GOT3 (cell line): ENCODE results near the gene IFI35.
A peak's percentile ranks its signal among the peaks of the same experiment; 100 is the strongest.
"Not testable (repeated sequence)": the region's sequence is repeated elsewhere in the genome, so short reads cannot be mapped to it uniquely, and the experiment has no call there.

Experiments used
- DNase-seq: peaks from one replicate; lab custom pipeline; 2025; ENCODE audit warnings: mixed read lengths; lab: John Stamatoyannopoulos, UW

The IFI35 gene

GRCh38 chr17:43024407-43025289, 18.1 kb downstream of the IFI35 start, which contains the start of gene RND2:
RND2 (plus strand) TSS chr17:43025231; CDS start chr17:43025348, 117 bp downstream.
- peak; percentile 73 for DNase-seq

- DNase-seq: no peak
Measured at GRCh38 chr17:43025290-43025657, 18.7 kb downstream of the IFI35 start.

- no peak for DNase-seq
Measured at GRCh38 chr17:43025766-43026537, 19.4 kb downstream of the IFI35 start.

GRCh38 chr17:43026595-43026994, 20.0 kb downstream of the IFI35 start:
- DNase-seq: no peak

- DNase-seq: no peak
Measured at GRCh38 chr17:43027091-43028032, 20.8 kb downstream of the IFI35 start.

GRCh38 chr17:43028221-43028861, 21.8 kb downstream of the IFI35 start:
- no peak for DNase-seq

- DNase-seq: no peak
Measured at GRCh38 chr17:43030137-43030767, 23.7 kb downstream of the IFI35 start.

GRCh38 chr17:43031666-43032065, 25.1 kb downstream of the IFI35 start:
- no peak for DNase-seq

- no peak for DNase-seq
Measured at GRCh38 chr17:43033948-43034881, 27.6 kb downstream of the IFI35 start.

- no peak for DNase-seq
Measured at GRCh38 chr17:43034894-43035293, 28.3 kb downstream of the IFI35 start.

- DNase-seq: no peak
Measured at GRCh38 chr17:43039646-43040045, 33.1 kb downstream of the IFI35 start.

- DNase-seq: no peak
Measured at GRCh38 chr17:43040655-43041054, 34.1 kb downstream of the IFI35 start.

- DNase-seq: no peak
Measured at GRCh38 chr17:43042025-43042628, 35.5 kb downstream of the IFI35 start.

GRCh38 chr17:43043307-43043706, 36.7 kb downstream of the IFI35 start:
- no peak for DNase-seq

GRCh38 chr17:43044024-43044423, 37.4 kb downstream of the IFI35 start:
- DNase-seq: no peak

GRCh38 chr17:43051969-43052368, 45.4 kb downstream of the IFI35 start:
- DNase-seq: no peak

- DNase-seq: not testable (repeated sequence)
Measured at GRCh38 chr17:43053008-43053407, 46.4 kb downstream of the IFI35 start.

GRCh38 chr17:43056051-43056450, 49.5 kb downstream of the IFI35 start:
- no peak for DNase-seq

- DNase-seq: no peak
Measured at GRCh38 chr17:43062984-43063638, 56.5 kb downstream of the IFI35 start.
